GM21381 (cell line): Measurements from ENCODE around the gene HTR3A.

Source experiments
- ATAC-seq: cut with Tn5 transposase; IDR thresholded peaks from one replicate; pipeline ENCODE4 v1.9.1; 2021; ENCODE audit warnings: mild to moderate bottlenecking, moderate library complexity; ENCODE audit not compliant: unreplicated experiment

The HTR3A gene

GRCh38 chr11:114016986-114017385 is 42.1 kb downstream of the HTR3A start:
- no peak for ATAC-seq

GRCh38 chr11:114017723-114018122 is 42.8 kb downstream of the HTR3A start:
- ATAC-seq: no peak

DNA sequence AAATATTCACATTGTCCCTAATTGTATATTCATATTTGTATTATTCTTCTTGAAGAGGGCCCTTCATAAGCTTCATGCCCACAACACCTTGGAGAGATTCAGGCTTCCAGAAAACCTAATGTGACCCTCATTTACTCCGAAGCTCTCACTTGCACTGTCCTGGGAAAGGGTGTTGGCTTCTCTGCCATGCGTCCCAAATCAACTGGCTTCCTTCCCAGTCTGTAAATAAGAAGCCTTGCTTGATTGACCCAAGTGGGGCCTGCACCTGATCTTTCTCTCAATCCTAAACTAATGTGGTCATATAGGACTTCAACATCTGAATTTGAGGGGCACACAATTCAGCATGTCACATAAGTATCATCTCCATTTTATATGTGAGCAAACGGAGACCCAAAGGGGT is 44.1 kb downstream of the HTR3A start:
- no peak for ATAC-seq

- ATAC-seq: no peak
These were observed 44.7 kb downstream of the HTR3A start for GRCh38 chr11:114019574-114019973.

DNA sequence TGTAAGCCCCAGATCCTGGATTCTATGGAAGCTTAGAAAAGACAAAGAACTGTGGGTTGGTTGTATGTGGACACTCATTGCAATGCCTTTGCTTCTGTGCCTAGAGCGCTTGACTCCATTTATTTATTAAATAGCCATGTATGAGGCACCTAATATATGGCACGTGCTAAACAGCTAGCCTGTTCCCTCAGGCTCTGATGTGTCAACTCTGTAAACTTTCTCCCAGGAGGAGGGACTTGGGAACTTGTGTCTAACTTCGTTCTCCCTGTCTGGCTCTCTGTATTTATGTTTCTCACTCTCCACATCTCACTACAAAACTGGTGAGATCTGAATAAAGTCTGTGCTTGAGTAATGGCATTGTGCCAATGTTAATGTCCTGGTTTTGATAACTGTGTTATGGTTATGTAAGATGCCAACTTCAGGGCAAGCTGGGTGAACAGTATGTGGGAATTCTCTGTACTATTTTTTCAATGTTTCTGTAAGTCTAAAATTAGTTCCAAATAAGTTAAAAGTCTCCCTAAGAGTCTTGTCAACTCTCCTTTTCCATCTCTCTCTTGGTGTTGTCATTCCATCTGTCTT is 50.5 kb downstream of the HTR3A start:
- no peak for ATAC-seq

- no peak for ATAC-seq
These were observed 51.4 kb downstream of the HTR3A start for GRCh38 chr11:114026355-114026754.

GRCh38 chr11:114027391-114027790 is 52.5 kb downstream of the HTR3A start:
- no peak for ATAC-seq

- no peak for ATAC-seq
These were observed 53.0 kb downstream of the HTR3A start for GRCh38 chr11:114027926-114028325.

GRCh38 chr11:114031246-114031966 is 56.5 kb downstream of the HTR3A start:
- no peak for ATAC-seq

GRCh38 chr11:114031967-114032320 is 57.0 kb downstream of the HTR3A start:
- ATAC-seq: no peak

GRCh38 chr11:114033066-114033465 is 58.2 kb downstream of the HTR3A start:
- ATAC-seq: no peak

DNA sequence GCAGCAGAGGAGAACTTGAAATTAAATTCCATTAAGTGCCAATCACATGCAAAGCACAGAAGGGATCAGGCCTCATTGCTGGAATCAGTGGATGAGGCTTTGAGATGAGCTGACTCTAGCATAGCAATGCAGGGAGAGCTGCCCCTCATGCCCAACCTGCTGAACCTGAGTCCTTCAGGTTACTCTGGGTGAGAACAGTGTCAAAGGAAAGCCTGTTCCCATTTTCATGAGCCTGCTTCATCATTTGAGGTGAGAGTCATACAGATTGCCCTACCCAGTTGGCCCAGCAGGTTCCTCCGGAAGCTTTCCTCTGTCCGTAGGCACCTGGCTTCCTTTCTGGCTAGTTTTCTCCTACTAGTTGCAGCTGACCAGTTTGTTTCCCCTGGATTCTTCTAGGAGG is 58.7 kb downstream of the HTR3A start:
- ATAC-seq: no peak

GRCh38 chr11:114034956-114035355 is 60.0 kb downstream of the HTR3A start:
- no peak for ATAC-seq

DNA sequence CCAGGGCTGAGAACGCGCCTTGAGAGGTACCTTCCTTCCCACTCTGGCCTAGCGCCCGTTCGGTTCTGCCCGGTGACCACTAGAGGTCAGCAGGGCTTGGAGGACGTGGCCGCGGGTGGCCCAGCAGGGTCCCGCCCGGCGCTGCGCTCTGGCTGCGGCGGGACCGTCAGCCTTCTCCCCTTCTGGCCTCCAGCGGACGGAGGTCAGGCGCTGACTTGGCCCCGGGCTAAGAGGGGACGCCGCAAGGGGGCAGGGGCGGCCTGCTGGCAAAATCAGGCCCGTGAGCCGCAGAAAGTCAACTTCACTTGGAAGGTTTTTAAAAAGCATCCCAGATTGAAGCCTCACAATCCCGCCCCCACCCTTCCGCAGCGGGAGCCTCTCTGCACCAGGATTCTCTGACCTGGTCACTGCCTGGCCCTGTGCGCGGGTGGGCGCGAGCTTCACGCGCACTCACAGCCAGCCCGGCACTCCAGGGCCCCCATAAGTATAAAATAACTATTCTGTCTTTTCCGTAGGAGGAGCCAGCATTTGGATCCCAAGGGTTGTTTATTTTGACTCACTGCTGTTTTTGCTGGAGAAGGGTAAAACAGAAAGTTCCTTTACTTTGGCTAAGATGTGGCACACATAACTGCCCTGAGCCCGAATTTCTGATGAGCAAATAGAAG is 61.4 kb downstream of the HTR3A start:
- ATAC-seq: no peak

DNA sequence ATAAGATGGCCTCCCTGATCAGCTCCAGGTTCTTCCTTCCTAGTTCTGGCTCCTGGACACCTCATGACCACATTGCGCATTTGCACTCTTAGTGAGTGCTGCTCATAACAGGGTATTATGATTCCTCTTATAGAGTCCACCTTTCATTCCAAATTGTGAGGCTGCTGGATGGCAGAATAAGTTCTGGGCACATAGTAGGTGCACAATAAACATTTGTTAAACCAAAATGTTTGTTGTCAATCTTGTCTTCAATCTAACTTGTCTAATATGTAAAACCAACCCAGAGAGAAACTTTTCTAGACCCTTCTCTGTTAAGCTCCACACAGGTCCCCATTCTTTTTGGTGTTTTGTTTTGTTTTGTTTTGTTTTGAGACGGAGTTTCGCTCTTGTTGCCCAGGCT is 62.0 kb downstream of the HTR3A start:
- ATAC-seq: no peak

DNA sequence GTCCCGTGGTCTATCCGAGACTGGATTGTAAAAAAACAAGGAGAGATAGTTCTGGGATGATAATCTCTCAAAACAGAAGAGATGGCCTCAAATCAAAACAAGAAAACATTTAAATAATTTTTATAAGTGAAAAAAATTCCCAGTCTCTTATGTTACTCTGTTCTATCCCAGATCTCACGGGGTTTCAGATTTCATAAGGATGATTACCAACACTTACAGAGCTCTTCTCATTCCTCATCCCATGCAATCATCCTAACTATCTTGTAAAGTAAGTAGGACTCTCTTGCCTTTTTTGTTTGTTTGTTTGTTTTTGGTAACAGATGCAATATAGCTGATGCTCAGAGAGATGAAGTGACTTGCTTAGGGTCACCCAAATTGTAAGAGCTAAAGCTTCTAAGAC is 64.6 kb downstream of the HTR3A start:
- no peak for ATAC-seq
